ENCODE data around the gene PDZD2.
"Not testable (repeated sequence)": the region's sequence is repeated elsewhere in the genome, so short reads cannot be mapped to it uniquely, and the experiment has no call there.

Gene PDZD2

DNA sequence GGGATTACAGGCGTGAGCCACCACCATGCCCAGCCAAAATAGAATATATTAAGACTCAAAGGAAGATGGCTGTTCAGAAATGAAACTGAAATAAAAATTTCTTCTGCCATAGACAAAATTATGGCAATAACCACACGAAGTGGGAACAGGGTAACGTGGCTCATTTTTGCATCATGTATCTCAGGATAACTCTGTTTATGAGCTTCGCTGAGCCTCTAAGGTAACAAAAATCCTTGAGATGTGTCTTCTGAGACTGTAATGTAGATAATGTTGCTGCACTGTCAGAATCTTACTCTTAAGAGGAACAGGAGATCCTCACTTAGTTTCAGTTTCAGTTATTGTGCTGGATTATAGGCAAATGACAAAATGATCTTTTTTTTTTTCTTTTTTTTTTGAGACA, 381.3 kb downstream of the PDZD2 start:
- peak; percentile 21 for DNase-seq

DNA sequence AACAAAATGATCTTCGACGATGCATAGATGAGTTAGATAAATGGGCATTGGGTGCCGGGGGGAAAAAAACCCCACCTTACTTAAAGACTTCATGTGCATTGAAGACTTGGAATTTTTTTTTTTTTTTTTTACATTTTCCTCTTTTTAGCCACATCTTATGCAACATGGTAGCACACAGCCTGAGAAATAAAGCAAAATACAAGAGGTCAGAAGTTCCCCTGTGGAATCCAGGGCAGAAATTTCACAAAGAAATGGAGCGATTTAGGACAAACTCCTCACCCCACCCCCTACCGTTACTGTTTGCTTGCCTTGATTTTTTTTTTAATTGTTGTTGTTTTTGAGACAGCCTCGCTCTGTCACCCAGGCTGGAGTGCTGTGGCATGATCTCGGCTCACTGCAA, 382.0 kb downstream of the PDZD2 start:
- DNase-seq, result no peak

DNA sequence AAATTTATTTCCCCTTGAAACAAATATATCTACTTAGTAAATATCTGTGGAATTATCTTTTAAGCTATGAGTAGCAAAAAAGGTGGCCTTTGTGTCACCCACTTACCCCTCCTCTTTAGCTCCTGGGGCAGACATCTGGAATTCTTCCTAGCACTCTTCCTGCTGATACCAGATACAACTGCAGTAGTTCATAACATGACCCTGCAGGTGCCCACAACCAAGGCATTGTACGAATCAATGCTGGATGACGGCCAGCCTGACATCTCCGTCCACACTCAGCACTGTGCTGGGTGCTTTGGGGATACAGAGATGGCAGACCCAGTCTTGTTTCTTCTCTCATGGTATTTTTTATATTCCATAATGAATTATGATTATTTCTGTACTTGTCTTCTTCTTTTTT, 382.8 kb downstream of the PDZD2 start:
- no peak for DNase-seq

DNA sequence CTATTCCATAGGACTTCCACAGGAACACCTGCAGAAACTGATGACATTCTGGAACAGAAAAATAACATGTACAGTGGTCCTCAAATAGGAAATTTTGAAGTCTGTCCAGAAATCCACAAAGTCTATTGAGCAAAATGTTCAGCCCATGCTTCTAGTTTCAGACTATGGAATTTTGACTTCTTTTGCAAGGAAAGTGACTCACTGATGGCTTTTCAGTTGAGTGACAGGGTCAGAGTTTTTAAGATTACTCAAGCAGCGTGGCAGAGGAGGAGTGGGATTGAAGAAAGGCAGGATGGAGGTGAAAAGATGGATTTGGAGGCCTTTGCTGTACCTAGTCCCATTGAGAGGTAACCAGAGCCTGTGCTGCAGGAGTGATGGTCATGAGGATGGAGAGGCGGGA, 383.7 kb downstream of the PDZD2 start:
- DNase-seq, result no peak

DNA sequence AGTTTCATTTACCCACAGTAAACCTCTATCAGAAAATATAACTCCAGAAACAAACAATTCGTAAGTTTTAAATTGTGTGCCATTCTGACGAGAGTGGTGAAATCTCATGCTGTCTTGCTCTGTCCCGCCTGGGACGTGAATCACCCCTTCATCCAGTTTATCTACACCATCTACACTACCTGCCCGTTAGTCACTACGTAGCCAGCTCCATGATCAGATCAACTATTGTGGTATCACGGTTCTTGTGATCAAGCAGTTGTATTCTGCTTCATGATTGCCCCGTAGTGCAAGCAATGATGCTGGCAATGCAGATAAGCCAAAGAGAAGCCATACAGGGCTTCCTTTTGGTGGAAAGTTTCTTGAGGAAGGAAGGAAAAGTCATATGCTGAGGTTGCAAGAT, 384.9 kb downstream of the PDZD2 start:
- DNase-seq, result no peak

DNA sequence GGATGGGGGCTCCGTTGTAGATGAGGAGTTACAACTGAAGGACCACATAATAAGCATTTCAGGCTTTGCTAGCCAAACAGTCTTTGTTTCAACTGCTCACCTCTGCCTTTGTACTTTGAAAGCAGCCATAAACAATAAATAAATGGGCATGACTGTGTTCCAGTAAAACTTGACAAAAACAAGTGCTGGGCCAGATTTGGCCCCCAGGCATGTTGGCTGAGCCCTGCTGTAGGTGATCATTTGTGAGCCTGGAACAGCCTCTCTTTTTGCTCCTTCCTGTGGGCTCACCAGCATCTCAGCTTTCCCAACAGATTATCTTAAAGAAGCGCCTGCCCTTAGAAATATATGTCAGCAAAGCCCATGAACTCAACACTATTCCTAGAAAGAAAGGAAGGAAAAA, 385.8 kb downstream of the PDZD2 start:
- DNase-seq, result no peak

DNA sequence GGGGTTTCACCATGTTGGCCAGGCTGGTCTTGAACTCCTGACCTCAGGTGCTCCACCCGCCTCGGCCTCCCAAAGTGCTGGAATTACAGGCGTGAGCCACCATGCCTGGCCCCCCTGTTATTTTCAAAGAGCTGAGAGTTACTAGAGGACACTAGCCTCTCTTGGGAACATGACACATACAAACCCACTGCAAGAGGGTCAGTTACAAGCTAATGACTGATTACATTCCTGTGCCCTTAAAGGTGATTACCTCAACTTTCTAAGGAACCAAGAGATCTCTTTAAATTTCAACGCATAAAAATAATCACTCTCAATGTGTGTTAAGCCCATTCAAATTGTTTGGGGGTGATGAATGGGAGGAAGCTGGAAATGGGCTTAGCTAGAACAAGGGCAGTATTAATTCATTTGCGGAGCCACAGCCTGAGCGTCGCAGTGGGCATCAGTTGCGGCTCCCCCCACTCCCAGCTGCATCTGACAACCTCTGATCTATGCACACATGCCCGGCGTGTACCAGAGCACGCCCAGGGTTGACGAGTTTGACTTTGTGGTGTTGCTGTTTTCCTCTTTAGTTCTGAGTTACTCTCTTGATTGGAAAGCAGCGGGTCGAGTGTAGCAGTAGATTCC, 388.3 kb downstream of the PDZD2 start:
- DNase-seq, result no peak

DNA sequence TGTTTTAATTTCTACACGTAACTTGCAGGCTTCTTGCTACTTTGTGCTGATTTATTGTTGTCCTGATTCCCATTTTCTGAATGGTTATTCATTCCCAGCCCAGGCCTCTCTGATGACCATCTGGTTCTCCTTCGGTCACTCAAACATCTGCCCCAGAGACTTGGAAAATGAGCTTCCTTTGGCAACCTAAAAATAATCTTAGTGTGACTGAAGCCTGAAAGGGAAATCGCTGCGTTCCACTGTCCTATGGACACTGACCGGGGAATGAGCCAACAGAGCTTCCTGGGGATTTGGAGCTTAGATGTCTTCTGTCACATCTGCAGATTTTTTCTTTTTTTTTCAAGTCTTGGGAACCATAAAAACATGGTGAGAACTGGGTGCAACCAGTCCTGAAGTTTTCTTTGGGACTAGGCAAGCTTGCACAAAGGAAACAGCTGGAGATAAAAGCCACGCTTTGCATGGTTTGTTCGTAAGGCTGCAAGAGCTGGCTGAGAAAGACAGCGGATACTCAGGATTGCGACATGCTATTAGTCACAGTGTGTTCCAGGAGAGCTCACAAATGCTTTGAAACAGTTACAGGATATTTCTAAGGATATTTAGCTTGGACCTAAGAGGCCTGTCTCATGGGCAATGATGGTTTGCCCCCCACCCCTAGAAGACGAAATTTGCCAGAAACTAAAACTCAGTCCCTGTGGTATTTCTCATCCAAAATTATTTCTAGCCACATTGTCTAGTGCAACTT, 389.0 kb downstream of the PDZD2 start:
- peak; percentile 58 for DNase-seq

DNA sequence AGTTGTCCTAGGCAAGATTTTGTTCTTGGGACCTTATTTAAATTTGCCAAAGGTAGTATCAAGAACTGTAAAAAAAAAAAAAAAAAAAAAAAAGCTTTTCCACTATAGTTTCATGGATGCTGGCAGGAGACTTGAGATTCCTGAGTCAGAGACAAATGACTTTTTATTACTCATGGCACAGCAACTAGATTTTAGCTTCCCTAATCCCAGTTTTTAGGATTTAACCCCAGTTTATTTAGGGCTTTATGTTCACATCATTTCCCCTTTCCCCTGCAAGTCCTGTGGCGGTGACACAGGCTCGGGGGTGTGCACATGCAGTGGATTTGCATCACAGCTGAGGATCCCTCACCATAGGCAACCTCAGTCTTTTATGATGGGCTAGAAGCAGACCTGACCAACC, 390.3 kb downstream of the PDZD2 start:
- no peak for DNase-seq

DNA sequence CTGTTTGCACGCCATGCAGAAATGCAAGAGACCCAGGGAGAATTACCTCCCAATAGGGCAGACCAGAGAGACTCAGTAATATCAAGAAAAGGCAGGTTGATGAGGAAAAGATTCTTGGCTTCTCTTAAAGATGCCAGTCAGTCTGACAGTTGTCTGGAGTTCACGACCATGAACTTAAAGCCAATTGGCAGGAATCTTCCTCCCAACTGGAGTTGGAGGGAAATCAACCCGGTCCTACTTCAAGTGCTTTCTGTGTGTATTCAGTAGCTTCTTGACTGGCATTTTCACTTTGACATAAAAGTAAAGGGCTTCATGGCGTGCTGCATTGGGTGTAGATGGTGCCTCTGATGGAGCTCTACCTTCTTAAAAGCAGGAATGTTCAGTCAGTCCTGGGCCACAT, 390.9 kb downstream of the PDZD2 start:
- DNase-seq, result no peak

DNA sequence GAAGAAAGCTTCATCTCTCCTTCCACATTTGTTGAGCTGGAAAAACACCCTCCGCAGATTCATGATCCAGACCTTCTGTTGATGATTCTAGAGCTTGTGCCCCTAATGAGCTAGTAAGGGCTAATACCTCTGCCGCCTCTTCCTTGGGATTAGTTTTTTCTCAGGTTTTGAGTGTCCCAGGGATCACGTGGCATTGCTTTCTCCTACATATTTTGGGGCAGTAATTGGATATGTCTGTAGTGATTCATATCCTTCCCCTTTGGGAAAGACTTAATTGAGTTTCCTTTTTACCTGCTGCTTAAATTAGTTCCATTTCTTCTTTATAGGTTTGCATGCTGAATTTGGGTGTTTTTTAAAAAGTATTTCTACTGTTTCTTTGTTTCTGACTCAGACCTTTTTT, 391.3 kb downstream of the PDZD2 start:
- DNase-seq, result no peak

DNA sequence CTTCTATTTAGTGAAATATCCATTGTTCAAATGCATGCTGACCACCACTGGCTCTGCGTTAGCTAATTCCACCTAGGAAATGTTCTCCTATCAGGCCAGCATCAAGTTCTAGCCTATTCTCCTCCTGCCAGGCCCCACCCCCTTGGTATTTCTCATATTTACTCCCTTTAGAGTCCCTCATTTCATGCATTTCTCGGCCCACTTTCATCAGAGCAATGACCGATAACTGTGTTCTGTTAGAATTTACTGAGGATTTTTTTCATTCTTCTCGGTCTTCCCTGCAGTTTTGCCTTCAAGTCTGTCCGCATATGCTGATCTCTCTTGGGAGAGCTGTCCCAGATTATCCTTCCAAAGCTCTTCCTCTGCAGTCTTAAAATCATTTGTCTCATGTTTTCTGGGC, 391.8 kb downstream of the PDZD2 start:
- no peak for DNase-seq

DNA sequence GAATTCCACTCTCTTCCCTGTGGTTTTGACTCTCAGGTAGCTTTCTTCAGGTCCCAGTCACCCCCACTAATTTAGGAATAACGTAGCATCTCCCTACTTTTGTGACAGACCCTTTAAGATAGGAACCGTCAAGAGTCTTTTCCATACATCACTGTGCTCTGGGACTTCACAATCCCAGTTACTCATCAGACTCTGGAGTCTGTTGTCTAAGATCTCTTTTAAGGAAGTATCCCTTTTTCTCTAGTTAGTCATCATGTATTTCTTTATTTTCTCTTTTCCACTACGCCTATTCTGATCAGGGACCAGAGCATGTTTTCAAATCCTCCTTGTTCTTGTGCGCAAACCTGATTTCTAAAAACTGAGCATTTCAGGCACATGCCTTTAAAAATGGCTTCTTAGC, 392.2 kb downstream of the PDZD2 start:
- DNase-seq, result no peak

DNA sequence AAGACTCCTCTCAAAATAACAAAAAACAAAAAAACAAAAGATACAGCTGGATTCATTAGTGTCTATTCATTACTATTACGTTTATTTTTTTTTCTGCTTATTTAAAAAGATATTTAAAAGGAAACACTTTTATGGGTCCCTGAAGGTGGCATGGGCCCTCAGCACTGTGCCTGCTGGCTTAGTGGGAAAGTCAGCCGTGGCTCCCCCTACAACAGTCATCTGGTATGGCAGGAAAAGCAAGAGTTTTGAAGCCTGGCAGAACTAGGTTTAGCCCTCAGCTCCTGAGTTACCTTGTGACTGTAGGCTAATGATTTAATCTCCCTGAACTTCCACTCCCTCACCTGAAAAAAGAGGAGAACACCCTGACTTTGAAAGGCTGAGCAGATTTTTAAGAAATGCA, 399.6 kb downstream of the PDZD2 start:
- DNase-seq, result no peak

DNA sequence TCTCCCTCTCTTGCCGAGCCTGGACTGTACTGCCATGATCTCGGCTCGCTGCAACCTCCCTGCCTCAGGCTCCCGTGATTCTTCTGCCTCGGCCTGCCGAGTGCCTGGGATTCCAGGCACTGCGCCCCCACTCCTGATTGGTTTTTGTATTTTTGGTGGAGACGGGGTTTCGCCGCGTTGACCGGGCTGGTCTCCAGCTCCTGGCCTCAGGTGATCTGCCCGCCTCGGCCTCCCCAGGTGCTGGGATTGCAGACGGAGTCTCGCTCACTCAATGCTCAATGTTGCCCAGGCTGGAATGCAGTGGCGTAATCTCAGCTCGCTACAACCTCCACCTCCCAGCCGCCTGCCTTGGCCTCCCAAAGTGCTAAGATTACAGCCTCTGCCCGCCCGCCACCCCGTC, 400.2 kb downstream of the PDZD2 start:
- DNase-seq, result not testable (repeated sequence)

DNA sequence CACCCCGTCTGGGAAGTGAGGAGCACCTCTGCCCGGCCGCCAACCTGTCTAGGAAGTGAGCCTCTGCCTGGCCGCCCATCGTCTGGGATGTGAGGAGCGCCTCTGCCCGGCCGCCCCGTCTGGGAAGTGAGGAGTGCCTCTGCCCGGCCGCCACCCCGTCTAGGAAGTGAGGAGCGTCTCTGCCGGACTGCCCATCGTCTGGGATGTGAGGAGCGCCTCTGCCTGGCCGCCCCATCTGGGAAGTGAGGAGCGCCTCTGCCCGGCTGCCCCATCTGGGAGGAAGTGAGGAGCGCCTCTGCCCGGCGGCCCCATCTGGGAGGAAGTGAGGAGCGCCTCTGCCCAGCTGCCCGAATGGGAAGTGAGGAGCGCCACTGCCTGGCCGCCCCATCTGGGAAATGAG, 400.7 kb downstream of the PDZD2 start:
- not testable (repeated sequence) for DNase-seq

DNA sequence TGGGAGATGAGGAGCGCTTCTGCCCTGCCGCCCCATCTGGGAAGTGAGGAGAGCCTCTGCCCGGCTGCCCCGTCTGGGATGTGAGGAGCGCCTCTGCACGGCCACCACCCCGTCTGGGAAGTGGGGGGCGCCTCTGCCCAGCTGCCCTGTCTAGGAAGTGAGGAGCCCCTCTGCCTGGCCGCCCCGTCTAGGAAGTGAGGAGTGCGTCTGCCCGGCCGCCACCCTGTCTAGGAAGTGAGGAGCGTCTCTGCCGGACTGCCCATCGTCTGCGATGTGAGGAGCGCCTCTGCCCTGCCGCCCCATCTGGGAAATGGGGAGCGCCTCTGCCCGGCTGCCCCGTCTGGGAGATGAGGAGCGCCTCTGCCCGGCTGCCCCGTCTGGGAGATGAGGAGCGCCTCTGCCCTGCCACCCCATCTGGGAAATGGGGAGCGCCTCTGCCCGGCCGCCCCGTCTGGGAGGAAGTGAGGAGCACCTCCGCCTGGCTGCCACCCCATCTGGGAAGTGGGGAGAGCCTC, 401.3 kb downstream of the PDZD2 start:
- DNase-seq, result not testable (repeated sequence)

DNA sequence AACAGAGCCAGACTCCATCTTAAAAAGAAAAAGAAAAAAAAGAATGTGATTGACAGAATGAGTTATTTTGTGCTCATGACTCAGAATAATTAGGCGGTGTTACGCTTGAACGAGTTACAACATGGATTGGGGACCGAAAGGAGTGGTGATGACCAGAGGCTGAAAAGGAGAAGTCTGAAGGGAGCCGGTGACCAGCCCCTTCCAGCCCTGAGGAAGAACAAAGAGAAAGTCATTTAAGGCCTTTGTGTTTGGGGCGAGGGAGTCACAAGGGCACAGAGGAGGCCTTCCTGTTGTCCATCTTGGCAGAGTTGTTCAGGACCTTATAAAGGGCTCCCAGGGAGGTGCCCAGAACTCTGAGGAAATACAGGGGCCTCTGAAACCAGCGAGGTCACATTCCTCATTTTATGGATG, 403.6 kb downstream of the PDZD2 start:
- DNase-seq, result no peak

DNA sequence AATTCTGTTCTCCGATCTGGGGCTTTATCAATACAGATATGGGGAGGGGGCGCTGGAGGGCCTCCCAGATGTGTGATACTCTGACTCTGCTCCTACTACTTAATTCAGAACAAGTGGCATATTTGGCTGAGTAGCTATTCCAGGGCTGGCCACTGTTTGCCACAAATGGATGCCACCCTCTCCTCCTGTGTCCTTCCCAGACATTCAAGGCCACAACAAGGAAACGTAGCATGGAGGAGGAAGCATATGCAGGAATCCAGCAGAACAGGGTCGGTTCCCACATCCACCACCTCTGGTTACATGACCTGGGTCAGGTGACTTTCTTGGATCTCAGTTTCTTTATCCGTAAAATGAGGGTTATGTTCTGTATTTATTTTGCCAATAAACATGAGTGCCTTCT, 404.2 kb downstream of the PDZD2 start:
- DNase-seq, result no peak

DNA sequence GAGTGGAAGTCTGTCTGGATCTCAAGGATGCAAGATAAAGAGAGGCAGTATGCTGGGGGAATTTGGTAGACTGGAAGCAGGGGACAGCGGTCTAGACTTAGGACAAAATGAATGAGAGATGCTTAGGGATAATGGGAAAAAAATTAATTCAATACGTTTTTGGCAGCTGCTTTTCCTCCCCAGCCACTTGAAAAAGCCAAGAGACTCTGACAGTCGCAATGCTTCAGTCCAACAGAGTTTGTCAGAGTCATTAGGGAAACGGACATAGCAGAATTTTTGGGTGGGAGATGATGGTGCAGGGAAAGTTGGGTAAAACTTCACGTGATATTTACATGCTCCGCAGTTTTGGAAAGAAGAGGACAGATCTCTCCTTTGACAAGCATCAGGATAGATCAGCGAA, 405.5 kb downstream of the PDZD2 start:
- no peak for DNase-seq

DNA sequence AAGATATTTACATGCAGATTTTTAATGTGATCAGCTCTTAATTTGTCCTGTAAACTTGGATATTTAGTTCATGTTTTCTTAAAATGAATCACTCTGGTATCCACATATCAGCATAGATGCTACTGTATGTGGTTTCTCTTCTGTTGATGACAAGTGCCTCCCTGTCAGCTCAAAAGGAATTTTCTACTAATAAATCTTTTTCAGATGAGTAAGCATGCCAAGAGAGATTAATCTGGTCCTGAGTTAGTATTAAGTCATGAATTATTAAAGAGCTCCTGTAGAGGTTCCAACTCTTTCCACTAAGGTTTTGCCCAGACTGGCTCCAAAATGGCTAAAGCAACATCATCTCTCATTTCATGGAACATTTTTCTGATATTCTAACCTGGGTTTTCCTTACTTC, 406.0 kb downstream of the PDZD2 start:
- no peak for DNase-seq

DNA sequence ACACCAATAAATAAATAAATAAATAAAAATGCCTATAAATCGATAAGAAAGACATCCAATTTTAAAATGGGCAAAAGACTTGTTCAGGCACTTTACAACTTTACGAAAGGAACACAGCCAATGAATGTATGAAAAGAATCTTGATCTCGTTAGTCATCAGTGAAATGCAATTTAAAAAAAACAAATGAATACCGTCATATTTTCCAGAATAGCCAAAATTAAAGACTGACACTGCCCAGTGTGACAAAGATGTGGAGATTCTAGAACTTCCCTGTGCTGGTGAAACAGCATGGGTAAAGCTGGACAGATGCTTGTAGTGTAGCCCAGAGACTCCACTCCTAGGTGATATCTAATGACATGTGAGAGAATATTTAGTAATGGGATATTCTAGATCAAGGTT, 408.1 kb downstream of the PDZD2 start:
- DNase-seq, result no peak

DNA sequence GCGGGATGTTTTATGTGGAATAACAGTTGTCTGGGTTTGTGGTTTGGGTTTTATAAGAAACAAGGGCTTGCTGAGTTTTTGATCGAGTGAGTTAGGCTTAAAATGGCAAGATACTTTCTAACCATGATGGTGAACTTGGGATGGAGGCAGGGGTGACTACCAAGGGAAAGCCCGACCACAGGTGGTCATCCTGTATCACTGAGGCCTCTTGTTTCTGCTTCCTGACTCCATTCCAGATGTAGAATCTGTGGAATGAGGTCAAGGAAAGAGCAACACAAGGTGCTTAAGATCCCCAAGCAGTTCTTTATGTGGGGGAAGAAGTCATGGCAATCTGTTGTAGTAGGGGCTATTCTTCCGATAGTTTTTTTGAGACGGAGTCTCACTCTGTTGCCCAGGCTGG, 412.9 kb downstream of the PDZD2 start:
- DNase-seq, result no peak

Measured in hematopoietic multipotent progenitor cell treated with erythropoietin and hydrocortisone succinate and interleukin-3 and kit ligand, for 6 days (in vitro differentiated cells).